ENCODE results near the gene AUTS2.

GRCh38 chr7:70432567-70433001 is 834.3 kb downstream of the AUTS2 start:
- TF ChIP-seq CREB1 (CRISPR knock-in tag; IDR thresholded peaks at IDR 0.05; ENCODE audit: low read depth): no peak
- no peak for TF ChIP-seq EZH2 (IDR thresholded peaks at IDR 0.05; ENCODE audit: low read depth, unreplicated experiment)
- TF ChIP-seq CTCF (conservative IDR thresholded peaks at IDR 0.05; ENCODE audit: low read depth in 2 of 2): no peak
- TF ChIP-seq REST (IDR thresholded peaks at IDR 0.05; ENCODE audit: unreplicated experiment): no peak
- no peak for TF ChIP-seq EZH2phosphoT487 (IDR thresholded peaks at IDR 0.05; ENCODE audit: unreplicated experiment)
- TF ChIP-seq POLR2AphosphoS5 (IDR thresholded peaks at IDR 0.05; ENCODE audit: low read depth): no peak
- no peak for TF ChIP-seq ETS1 (IDR thresholded peaks at IDR 0.05)

Measured in GM23338 (cell line).